Coronary artery (tissue), 2 donors: Measurements from ENCODE around the gene TGFB2.

Experiments
- DNase-seq: peaks from one replicate; pipeline ENCODE4 v3.0.0-alpha.2; 2017; ENCODE audit warnings: low spot score
- H3K27ac ChIP-seq, 2 donors: fragments of 200-600 bp; sonication (generic); one replicate each; pipeline ENCODE4 v1.5.1; 2016 to 2019
- H3K4me3 ChIP-seq: fragments of 200-600 bp; sonication (generic); 2 replicates; pipeline ENCODE4 v1.5.1; 2016; ENCODE audit warnings: mild to moderate bottlenecking, moderate library complexity
- TF ChIP-seq, protein P1 (sequence below): fragments of 200-600 bp; sonication (generic); IDR thresholded peaks from one replicate; pipeline ENCODE4 v1.5.1; 2019; ENCODE audit warnings: antibody characterized with exemption

The TGFB2 gene

DNA sequence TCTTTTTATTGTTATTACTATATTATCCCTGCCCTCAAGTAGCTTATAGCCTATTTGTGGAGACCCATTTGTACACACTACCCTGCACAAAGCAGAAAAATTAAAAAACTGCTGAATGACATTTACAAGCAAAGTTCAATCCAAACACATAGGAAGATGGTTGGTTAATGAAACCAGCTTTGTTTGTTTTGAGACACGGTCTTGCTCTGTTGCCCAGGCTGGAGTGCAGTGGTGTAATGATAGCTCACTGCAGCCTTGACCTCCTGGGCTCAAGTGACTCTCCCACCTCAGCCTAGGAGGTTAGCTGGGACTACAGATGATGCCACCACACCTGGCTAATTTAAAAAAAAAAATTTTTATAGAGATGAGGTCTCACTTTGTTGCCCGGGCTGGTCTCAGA is 31.6 kb downstream of the TGFB2 start:
- no peak overlapping the region for H3K4me3 ChIP-seq
- no peak for DNase-seq
- no peak overlapping the region for H3K27ac ChIP-seq
- TF ChIP-seq, protein P1, sequence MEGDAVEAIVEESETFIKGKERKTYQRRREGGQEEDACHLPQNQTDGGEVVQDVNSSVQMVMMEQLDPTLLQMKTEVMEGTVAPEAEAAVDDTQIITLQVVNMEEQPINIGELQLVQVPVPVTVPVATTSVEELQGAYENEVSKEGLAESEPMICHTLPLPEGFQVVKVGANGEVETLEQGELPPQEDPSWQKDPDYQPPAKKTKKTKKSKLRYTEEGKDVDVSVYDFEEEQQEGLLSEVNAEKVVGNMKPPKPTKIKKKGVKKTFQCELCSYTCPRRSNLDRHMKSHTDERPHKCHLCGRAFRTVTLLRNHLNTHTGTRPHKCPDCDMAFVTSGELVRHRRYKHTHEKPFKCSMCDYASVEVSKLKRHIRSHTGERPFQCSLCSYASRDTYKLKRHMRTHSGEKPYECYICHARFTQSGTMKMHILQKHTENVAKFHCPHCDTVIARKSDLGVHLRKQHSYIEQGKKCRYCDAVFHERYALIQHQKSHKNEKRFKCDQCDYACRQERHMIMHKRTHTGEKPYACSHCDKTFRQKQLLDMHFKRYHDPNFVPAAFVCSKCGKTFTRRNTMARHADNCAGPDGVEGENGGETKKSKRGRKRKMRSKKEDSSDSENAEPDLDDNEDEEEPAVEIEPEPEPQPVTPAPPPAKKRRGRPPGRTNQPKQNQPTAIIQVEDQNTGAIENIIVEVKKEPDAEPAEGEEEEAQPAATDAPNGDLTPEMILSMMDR = no peak

DNA sequence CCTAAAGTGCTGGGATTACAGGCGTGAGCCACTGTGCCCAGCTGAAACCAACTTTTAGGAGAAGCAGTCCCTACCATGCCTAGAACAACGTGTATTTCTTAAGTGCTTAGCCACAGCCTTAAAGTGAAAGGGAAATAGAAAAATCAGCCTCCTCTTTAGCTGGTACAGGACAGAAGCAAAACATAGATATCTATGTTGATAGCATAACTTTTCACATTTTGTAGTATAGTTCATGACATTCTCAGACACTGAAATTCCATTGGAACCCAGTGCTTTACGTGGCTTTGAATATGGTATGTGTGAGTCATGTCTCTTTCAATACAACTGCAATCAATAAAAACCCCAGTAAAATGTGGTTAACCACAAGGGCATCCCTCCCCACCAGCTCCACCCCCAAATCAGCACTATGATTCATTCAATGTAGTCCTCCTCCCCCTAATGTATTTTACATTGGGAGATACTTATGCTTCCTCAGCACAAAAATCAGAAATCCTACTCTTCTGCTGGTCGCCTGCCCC is 32.1 kb downstream of the TGFB2 start:
- Histone ChIP-seq H3K4me3 (no peak overlapping the region), H3K27ac (no peak overlapping the region)
- TF ChIP-seq, protein P1 = no peak
- no peak for DNase-seq

DNA sequence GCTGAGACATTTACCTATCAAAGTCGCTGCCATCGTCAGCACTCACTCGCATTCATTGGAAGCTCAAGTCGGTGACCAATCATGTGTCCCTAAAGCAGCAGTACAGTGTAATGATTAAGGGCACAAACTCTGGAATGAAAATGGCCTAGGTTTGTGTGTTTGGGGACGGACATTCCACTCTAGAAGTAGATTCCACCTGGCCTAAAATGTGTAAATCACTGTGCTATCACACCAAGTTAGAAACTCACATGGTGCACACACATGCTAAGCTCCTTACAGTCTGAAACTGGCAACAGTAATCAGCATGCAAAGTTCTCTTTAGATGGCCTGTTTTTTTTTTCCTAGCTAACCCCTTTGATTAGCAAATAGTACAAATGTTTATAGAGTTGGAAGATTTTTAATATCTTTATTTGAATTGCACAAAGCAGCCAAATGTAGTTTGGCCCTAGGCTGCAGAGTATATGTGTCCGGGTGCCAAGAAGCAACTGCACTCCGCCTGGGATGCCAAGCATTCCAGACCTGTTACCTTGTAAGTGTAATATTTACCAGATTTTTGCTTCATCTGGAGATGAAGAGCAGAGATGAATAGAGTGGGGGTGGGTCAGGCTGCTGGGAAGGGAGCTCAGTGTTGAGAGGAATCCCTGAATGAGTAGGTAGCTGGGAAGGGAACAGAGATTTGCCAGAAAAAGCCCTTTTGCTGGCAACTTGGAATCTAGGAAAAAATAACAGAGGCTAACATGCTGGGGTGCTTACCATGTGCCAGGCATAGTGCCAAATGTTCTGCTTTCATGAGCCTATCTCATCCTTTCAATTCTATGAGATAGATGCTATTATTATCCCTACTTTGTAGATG is 35.2 kb downstream of the TGFB2 start:
- Histone ChIP-seq H3K4me3 (no peak overlapping the region), H3K27ac (no peak overlapping the region)
- no peak for DNase-seq
- TF ChIP-seq, protein P1 = no peak

DNA sequence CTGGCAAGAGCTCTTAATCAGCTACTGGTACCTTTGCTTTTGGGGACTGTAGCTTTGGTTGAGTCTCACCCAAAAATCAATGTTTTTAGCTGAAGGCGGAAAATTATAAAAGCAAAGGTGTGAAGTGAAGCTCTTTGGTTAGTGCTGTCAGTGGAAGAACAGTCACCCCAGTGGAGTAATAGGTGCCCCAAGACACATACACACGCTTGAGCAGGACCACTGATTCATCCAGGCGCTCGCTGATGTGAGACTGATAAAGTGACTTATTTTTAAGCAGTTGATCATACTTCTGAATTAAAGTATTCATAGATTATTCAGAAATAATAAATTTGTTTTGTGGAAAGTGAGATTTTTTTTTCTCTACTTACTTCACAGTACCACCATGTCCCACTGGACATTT is 37.1 kb downstream of the TGFB2 start:
- H3K27ac ChIP-seq = no peak overlapping the region
- TF ChIP-seq, protein P1 = no peak
- no peak overlapping the region for H3K4me3 ChIP-seq
- no peak for DNase-seq

DNA sequence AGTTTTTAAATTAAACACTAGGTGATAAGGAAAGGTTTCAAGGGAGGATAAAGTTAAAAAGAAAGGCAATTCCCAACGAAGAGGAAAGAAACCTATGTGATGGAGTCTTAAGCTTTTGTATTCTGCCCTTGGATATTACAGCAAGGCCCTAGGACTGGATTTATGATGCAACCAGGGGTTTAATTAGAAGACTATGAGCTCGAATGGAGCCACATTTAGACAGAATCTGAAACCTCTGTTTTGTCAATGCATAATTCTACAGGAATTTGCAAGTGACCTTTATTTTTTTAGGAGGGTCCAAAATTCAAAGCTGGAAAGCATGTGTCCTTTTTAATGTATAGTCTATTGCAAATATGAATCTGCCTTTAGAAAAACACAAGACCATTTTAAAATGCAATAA is 37.9 kb downstream of the TGFB2 start:
- TF ChIP-seq, protein P1 = no peak
- H3K4me3 ChIP-seq = no peak overlapping the region

DNA sequence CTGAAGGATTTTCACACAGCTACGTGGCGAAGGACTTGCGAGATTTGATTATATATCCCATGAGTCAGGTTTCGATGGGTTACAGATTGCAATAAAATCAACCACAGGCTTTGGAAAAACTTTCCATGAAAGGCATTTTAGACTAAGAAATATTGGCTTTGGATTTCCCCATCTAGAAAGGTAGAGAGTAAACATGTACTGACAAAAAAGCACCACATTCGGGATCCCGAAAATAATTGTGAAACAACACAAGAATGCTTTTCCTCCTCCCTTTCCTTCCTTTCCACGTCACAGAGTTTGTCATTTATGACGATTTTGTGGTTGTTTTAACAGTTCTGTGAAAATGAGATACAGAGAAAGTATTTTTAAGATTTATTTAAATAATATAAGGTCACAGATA is 38.5 kb downstream of the TGFB2 start:
- TF ChIP-seq, protein P1 = no peak
- DNase-seq = no peak
- H3K4me3 ChIP-seq = no peak overlapping the region
- H3K27ac ChIP-seq = no peak overlapping the region

More for the DNA sequence above, 37.9 kb downstream of the TGFB2 start:
- no peak overlapping the region for H3K27ac ChIP-seq
- no peak for DNase-seq

DNA sequence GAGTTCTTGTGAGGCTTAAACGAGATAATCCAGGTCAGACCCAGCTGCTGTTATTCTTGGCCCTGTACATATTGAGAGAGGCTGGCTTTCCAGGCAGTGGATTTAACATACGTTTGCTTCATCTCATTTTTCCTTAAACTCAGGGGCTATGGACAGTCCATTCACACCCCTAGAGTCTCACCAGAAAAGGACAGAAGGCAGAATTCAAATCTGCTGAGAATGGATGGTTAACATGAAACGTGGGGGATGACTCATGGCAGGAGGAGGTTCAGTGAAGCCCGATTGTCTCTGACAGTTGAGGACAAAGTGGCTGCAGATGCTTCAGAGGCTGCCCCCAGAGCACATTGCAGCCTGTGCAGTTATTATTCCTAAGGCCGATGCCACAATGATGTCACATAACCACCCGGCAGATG is 39.5 kb downstream of the TGFB2 start:
- peak overlapping the region in 1 of 2 donors; percentile 3 for H3K27ac ChIP-seq
- no peak overlapping the region for H3K4me3 ChIP-seq
- no peak for DNase-seq
- TF ChIP-seq, protein P1 = no peak
